Neural progenitor cell (in vitro differentiated cells): Measurements from ENCODE around the gene PAQR6. TPM values are rescaled to one million over a fixed set of nuclear protein-coding genes. Genes with fewer than 3 reads are reported as not detected.

Experiments
- DNase-seq: peaks from one replicate; pipeline ENCODE4 v3.0.0-alpha.2; 2016; ENCODE audit warnings: low spot score
- H2AFZ ChIP-seq: fragments of 200-600 bp; sonication (generic); replicated peaks from 2 replicates; pipeline ENCODE4 v1.6.1; 2016; ENCODE audit warnings: antibody characterized with exemption
- H3F3A ChIP-seq: fragments of 200-600 bp; sonication (generic); 2 replicates; pipeline ENCODE4 v1.6.1; 2016; ENCODE audit warnings: antibody characterized with exemption, low read depth
- H3K27ac ChIP-seq: fragments of 200-600 bp; sonication (generic); 2 replicates; pipeline ENCODE4 v1.5.1; 2016; ENCODE audit warnings: mild to moderate bottlenecking
- H3K27me3 ChIP-seq: fragments of 200-600 bp; sonication (generic); 2 replicates; pipeline ENCODE4 v1.6.1; 2016; ENCODE audit warnings: mild to moderate bottlenecking, moderate library complexity
- H3K36me3 ChIP-seq: fragments of 200-600 bp; sonication (generic); 2 replicates; pipeline ENCODE4 v1.5.1; 2016
- H3K4me1 ChIP-seq: fragments of 200-600 bp; sonication (generic); 2 replicates; pipeline ENCODE4 v1.6.1; 2016; ENCODE audit warnings: mixed run types
- H3K4me2 ChIP-seq: fragments of 200-600 bp; sonication (generic); 2 replicates; pipeline ENCODE4 v1.6.1; 2016
- H3K4me3 ChIP-seq: fragments of 200-600 bp; sonication (generic); 2 replicates; pipeline ENCODE4 v1.5.1; 2016
- H3K79me2 ChIP-seq: fragments of 200-600 bp; sonication (generic); 2 replicates; pipeline ENCODE4 v1.6.1; 2016; ENCODE audit warnings: low read depth
- H3K9ac ChIP-seq: fragments of 200-600 bp; sonication (generic); 2 replicates; pipeline ENCODE4 v1.6.1; 2016
- H3K9me3 ChIP-seq: fragments of 200-600 bp; sonication (generic); 2 replicates; pipeline ENCODE4 v1.5.1; 2016; ENCODE audit warnings: low read depth
- H4K20me1 ChIP-seq: fragments of 200-600 bp; sonication (generic); 2 replicates; pipeline ENCODE4 v1.6.1; 2016; ENCODE audit warnings: low read depth
- H3K27ac Mint-ChIP-seq: 3 replicates; pipeline ENCODE4 v1.8.0; 2021; ENCODE audit warnings: mixed read lengths
- H3K27me3 Mint-ChIP-seq: 2 replicates; pipeline ENCODE4 v1.8.0; 2022; ENCODE audit warnings: low read depth, mild to moderate bottlenecking, inconsistent platforms, moderate library complexity, mixed read lengths; ENCODE audit not compliant: insufficient read depth
- H3K36me3 Mint-ChIP-seq: 3 replicates; pipeline ENCODE4 v1.8.0; 2021; ENCODE audit warnings: mixed read lengths
- H3K4me1 Mint-ChIP-seq: 3 replicates; pipeline ENCODE4 v1.8.0; 2021; ENCODE audit warnings: mixed read lengths
- H3K4me3 Mint-ChIP-seq: 3 replicates; pipeline ENCODE4 v1.8.0; 2021; ENCODE audit warnings: mild to moderate bottlenecking, moderate library complexity, mixed read lengths
- H3K9me3 Mint-ChIP-seq: 3 replicates; pipeline ENCODE4 v1.8.0; 2020; ENCODE audit warnings: mixed read lengths
- EZH2 ChIP-seq: fragments of 200-600 bp; sonication (generic); IDR thresholded peaks from 2 replicates; pipeline ENCODE4 v1.6.1; 2017; ENCODE audit warnings: antibody characterized with exemption, mild to moderate bottlenecking, moderate library complexity
- EZH2phosphoT487 ChIP-seq: fragments of 200-600 bp; sonication (generic); IDR thresholded peaks from 2 replicates; pipeline ENCODE4 v1.6.1; 2017; ENCODE audit warnings: antibody characterized with exemption
- total RNA-seq: library from RNA; depleted of rRNA; stranded (reverse); fragments of >200 nt; gene quantifications from 2 replicates; pipeline ENCODE4 v1.2.3, GENCODE V29; 2015; ENCODE audit warnings: low replicate concordance
- TF ChIP-seq, protein P1 (sequence below): fragments of 200-600 bp; sonication (generic); IDR thresholded peaks from 2 replicates; pipeline ENCODE4 v1.5.1; 2017; ENCODE audit warnings: antibody characterized with exemption, mild to moderate bottlenecking

The PAQR6 gene
- total RNA-seq, 1 donor from 2014 or later = 5.0 TPM

GRCh38 chr1:156276966-156277381 is 29.1 kb upstream of the PAQR6 start:
- Mint-ChIP-seq H3K36me3 (peaks cover 29% of the 10 kb centered on the region), H3K27ac (no peak overlapping the region), H3K4me1 (peaks cover 11% of the 10 kb centered on the region), H3K27me3 (no peaks in the 10 kb centered on the region), H3K9me3 (no peaks in the 10 kb centered on the region), H3K4me3 (no peak overlapping the region)
- Histone ChIP-seq H3K9me3 (no peaks in the 10 kb centered on the region), H3K9ac (no peak overlapping the region), H3K27me3 (no peaks in the 10 kb centered on the region), H3K4me3 (no peak overlapping the region), H3K4me2 (no peak overlapping the region), H2AFZ (no peak overlapping the region), H4K20me1 (peaks cover 33% of the 10 kb centered on the region), H3K4me1 (peaks cover 8% of the 10 kb centered on the region), H3K79me2 (peaks cover 41% of the 10 kb centered on the region), H3F3A (no peaks in the 10 kb centered on the region), H3K36me3 (peaks cover 14% of the 10 kb centered on the region), H3K27ac (no peak overlapping the region)
- TF ChIP-seq, protein P1, sequence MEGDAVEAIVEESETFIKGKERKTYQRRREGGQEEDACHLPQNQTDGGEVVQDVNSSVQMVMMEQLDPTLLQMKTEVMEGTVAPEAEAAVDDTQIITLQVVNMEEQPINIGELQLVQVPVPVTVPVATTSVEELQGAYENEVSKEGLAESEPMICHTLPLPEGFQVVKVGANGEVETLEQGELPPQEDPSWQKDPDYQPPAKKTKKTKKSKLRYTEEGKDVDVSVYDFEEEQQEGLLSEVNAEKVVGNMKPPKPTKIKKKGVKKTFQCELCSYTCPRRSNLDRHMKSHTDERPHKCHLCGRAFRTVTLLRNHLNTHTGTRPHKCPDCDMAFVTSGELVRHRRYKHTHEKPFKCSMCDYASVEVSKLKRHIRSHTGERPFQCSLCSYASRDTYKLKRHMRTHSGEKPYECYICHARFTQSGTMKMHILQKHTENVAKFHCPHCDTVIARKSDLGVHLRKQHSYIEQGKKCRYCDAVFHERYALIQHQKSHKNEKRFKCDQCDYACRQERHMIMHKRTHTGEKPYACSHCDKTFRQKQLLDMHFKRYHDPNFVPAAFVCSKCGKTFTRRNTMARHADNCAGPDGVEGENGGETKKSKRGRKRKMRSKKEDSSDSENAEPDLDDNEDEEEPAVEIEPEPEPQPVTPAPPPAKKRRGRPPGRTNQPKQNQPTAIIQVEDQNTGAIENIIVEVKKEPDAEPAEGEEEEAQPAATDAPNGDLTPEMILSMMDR = no peak
- TF ChIP-seq EZH2phosphoT487 (no peak), EZH2 (no peak)
- DNase-seq = no peak

DNA sequence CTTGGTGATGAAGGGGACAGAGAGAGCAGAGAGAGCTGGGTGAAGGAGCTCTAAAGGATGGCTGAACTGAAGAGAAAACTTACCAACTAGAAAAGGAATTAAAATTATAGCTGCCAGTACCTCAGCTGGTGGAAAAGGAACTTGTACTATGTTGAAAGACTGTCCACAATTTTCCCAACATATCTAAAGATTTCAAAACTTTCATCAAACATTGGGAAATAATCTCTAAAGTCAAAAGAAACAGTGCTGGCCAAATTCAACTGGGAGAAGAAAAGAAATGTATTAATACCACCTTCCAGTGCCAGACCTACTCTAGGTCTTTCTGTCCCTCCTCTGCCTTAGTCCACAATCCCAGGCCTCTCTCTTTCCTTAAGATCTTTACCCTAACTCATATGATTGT is 28.7 kb upstream of the PAQR6 start:
- Histone ChIP-seq H3K4me3 (no peak overlapping the region), H3K4me2 (no peak overlapping the region), H3F3A (no peaks in the 10 kb centered on the region), H3K9ac (no peak overlapping the region), H3K36me3 (peaks cover 14% of the 10 kb centered on the region), H4K20me1 (peaks cover 28% of the 10 kb centered on the region), H3K27ac (no peak overlapping the region), H3K4me1 (peaks cover 6% of the 10 kb centered on the region), H2AFZ (no peak overlapping the region), H3K9me3 (no peaks in the 10 kb centered on the region), H3K27me3 (no peaks in the 10 kb centered on the region), H3K79me2 (peaks cover 36% of the 10 kb centered on the region)
- DNase-seq = no peak
- H3K27ac Mint-ChIP-seq = no peak overlapping the region
- no peak overlapping the region for H3K4me3 Mint-ChIP-seq
- H3K9me3 Mint-ChIP-seq = no peaks in the 10 kb centered on the region
- no peak for TF ChIP-seq EZH2
- TF ChIP-seq EZH2phosphoT487 = no peak
- TF ChIP-seq, protein P1 = no peak
- H3K4me1 Mint-ChIP-seq = peaks cover 9% of the 10 kb centered on the region
- H3K36me3 Mint-ChIP-seq = peaks cover 32% of the 10 kb centered on the region
- H3K27me3 Mint-ChIP-seq = no peaks in the 10 kb centered on the region

GRCh38 chr1:156270314-156270713 is 22.5 kb upstream of the PAQR6 start:
- peaks cover 2% of the 10 kb centered on the region for H3K27me3 Mint-ChIP-seq
- Histone ChIP-seq H3K27ac (no peak overlapping the region), H3K4me3 (no peak overlapping the region), H3K4me1 (no peaks in the 10 kb centered on the region), H4K20me1 (no peaks in the 10 kb centered on the region), H3K9ac (no peak overlapping the region), H3K79me2 (no peaks in the 10 kb centered on the region), H2AFZ (no peak overlapping the region), H3F3A (no peaks in the 10 kb centered on the region), H3K9me3 (no peaks in the 10 kb centered on the region), H3K4me2 (no peak overlapping the region), H3K36me3 (peaks cover 6% of the 10 kb centered on the region), H3K27me3 (no peaks in the 10 kb centered on the region)
- no peaks in the 10 kb centered on the region for H3K4me1 Mint-ChIP-seq
- no peak overlapping the region for H3K4me3 Mint-ChIP-seq
- peaks cover 57% of the 10 kb centered on the region for H3K36me3 Mint-ChIP-seq
- H3K9me3 Mint-ChIP-seq = no peaks in the 10 kb centered on the region
- DNase-seq = no peak
- TF ChIP-seq EZH2phosphoT487 (no peak), EZH2 (no peak)
- TF ChIP-seq, protein P1 = no peak
- H3K27ac Mint-ChIP-seq = no peak overlapping the region
